Left forelimb (tissue), 1 donor: ENCODE measurements around the gene AP1B1.

ENCODE experiments used
- DNase-seq: peaks from one replicate; pipeline ENCODE4 v3.0.0-alpha.2; 2018; ENCODE audit warnings: low spot score

AP1B1 gene

GRCh38 chr22:29299136-29299900 is 89.1 kb downstream of the AP1B1 start:
- DNase-seq = no peak

- DNase-seq = no peak
Measured at GRCh38 chr22:29298641-29299040, 89.7 kb downstream of the AP1B1 start.

- DNase-seq = no peak
Measured at GRCh38 chr22:29292379-29292778, 96.0 kb downstream of the AP1B1 start.

- no peak for DNase-seq
Measured at GRCh38 chr22:29291215-29291614, 97.2 kb downstream of the AP1B1 start.

GRCh38 chr22:29290061-29290460 is 98.3 kb downstream of the AP1B1 start:
- no peak for DNase-seq

GRCh38 chr22:29288837-29289236 is 99.5 kb downstream of the AP1B1 start:
- no peak for DNase-seq

GRCh38 chr22:29284196-29284595 is 104.2 kb downstream of the AP1B1 start:
- no peak for DNase-seq

GRCh38 chr22:29277927-29278326 is 110.4 kb downstream of the AP1B1 start:
- DNase-seq = no peak
